GM18519 (cell line): Measurements from ENCODE around the gene NT5C.
"Not testable (repeated sequence)": the region's sequence is repeated elsewhere in the genome, so short reads cannot be mapped to it uniquely, and the experiment has no call there.

ENCODE experiments used
- ATAC-seq: cut with Tn5 transposase; IDR thresholded peaks from one replicate; pipeline ENCODE4 v1.9.1; 2021; ENCODE audit warnings: mild to moderate bottlenecking, moderate library complexity; ENCODE audit not compliant: unreplicated experiment, low FRiP score

Gene NT5C

GRCh38 chr17:75131278-75132017 is at the start of gene NT5C:
Gene NT5C, minus strand, starts transcription at chr17:75131742. Its CDS starts 35 bp downstream, at chr17:75131707.
- peak; percentile 65 for ATAC-seq

GRCh38 chr17:75181110-75181509 is 49.6 kb upstream of the NT5C start:
- ATAC-seq = no peak

GRCh38 chr17:75178453-75178852 is 46.9 kb upstream of the NT5C start:
- no peak for ATAC-seq

- ATAC-seq = no peak
Measured at GRCh38 chr17:75176625-75177024, 45.1 kb upstream of the NT5C start.

GRCh38 chr17:75174996-75175395 is 43.5 kb upstream of the NT5C start:
- no peak for ATAC-seq

- ATAC-seq = no peak
Measured at GRCh38 chr17:75173526-75173925, 42.0 kb upstream of the NT5C start.

- ATAC-seq = no peak
Measured at GRCh38 chr17:75168998-75169397, 37.5 kb upstream of the NT5C start.

GRCh38 chr17:75164606-75165005 is 33.1 kb upstream of the NT5C start:
- ATAC-seq = not testable (repeated sequence)

GRCh38 chr17:75163074-75163473 is 31.5 kb upstream of the NT5C start:
- ATAC-seq = no peak

GRCh38 chr17:75160211-75160610 is 28.7 kb upstream of the NT5C start:
- no peak for ATAC-seq

GRCh38 chr17:75159196-75160031 is 27.9 kb upstream of the NT5C start:
- ATAC-seq = no peak

- not testable (repeated sequence) for ATAC-seq
Measured at GRCh38 chr17:75158480-75158879, 26.9 kb upstream of the NT5C start.

- ATAC-seq = no peak
Measured at GRCh38 chr17:75155191-75155601, 23.7 kb upstream of the NT5C start.

GRCh38 chr17:75154195-75155106 is 22.9 kb upstream of the NT5C start, which contains the start of gene JPT1:
Gene JPT1, minus strand, starts transcription at chr17:75154512. Its CDS starts 115 bp downstream, at chr17:75154397.
- ATAC-seq = peak; percentile 90

GRCh38 chr17:75153780-75154194 is 22.2 kb upstream of the NT5C start:
- peak; percentile 18 for ATAC-seq

GRCh38 chr17:75152922-75153779 is 21.6 kb upstream of the NT5C start:
- no peak for ATAC-seq

- ATAC-seq = no peak
Measured at GRCh38 chr17:75152523-75152921, 21.0 kb upstream of the NT5C start.

- ATAC-seq = no peak
Measured at GRCh38 chr17:75151930-75152329, 20.4 kb upstream of the NT5C start.

- no peak for ATAC-seq
Measured at GRCh38 chr17:75147878-75148546, 16.5 kb upstream of the NT5C start.
